ENCODE data around the gene GCSAM.
"Not testable (repeated sequence)": the region's sequence is repeated elsewhere in the genome, so short reads cannot be mapped to it uniquely, and the experiment has no call there.

Gene GCSAM

DNA sequence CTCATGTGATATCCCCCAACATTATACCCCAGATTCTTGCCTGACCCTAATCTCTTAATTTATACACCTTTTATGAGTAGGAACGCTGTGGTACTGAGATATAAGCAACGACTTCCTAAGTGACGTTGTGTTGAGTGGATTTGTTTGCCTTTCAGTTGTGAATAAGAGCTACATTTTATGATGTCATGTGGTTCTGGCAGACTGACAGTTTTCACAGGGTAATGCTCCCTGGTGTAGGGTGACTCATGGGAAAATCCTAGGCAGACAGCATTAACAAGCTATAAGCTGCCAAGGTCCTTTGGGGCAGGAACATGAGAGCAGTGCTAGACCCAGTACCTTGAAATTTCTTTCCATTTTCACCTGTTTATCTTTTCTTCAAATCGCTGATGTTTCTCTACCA lies 35.7 kb downstream of the GCSAM start:
- no peak for DNase-seq

DNA sequence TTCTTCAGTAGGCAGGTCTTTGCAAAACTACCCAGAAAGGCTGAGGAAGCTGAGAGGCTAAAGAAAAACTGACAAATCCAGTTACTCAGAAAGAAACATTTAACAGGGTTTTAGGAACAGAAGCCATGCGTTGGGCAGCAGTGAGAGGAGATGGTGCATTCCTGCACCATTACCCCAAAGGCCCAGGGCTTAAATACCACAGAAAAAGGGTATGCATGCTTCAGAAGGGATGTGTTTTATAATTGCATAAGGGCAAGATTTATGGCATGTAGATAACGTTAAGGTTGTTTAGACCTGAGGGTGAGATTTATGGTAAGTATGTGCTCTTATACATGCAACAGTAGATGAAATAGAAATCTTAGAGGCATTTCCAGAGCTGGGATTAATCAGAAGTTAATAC lies 36.9 kb downstream of the GCSAM start:
- DNase-seq = no peak

DNA sequence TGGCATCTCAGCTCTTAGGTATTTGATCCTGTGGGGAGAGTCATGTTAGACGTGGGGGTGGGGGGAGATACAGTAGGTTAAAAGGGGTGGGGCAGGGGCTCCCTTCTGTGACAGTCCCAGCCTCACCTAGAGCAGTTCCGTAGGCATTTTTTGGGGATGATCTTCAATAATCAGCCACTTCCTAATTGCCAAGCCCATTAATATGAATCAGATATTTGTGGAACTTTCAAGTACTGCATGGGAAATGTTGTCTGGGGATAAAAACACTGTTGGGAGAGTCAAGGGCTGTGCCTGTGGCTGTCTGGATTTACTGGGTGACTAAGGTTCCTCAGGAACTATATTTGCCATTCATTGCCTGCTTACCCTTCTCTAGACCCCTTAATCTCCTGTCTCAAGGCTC lies 37.3 kb downstream of the GCSAM start:
- DNase-seq = no peak

DNA sequence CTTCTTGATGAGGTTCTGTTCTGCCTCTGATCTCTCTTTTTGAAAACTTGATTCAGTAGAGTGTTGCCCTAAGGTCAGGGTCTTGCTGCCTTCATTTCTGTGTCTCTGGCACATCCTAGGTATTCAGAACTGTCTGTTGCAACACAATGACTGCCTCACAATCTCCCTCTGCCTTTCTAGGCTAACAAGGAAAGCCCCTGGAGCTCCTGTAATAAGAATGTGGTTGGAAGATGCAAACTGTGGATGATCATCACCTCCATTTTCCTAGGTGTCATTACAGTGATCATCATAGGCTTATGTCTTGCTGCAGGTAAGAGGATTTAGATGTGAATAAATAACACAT lies 39.9 kb downstream of the GCSAM start:
- DNase-seq = no peak

DNA sequence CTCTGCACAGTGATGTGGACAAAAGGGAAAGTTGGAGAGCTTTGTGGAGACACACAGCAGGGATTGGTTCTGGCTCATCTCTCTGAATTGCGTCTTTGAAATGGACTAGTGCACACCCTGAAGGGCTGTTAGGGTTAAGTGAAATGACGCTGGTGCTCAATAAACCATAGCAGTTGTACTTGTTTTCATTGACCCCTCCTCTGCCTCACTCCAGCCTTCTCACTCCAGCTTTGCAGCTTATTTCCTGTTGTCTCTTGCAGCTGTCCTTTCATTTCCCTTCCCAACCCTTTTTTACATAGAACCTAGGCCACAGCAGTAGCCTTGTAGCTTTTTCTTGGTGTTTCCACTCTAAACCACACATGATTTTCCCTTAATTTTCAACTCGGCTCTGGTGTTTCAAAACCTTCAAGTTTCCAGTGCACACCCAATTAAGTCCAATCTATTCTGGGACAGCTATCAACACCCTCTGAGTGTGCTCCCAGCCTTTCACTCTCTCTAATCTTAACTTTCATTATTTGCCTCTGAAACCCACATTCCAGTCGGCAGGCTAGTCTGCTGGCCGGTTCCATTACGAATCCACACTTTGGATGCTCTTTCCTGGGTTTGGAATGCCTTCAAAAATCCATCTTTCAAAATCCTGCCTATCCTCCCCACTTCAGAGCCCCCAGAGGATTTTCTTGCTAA lies 40.4 kb downstream of the GCSAM start:
- DNase-seq = no peak

DNA sequence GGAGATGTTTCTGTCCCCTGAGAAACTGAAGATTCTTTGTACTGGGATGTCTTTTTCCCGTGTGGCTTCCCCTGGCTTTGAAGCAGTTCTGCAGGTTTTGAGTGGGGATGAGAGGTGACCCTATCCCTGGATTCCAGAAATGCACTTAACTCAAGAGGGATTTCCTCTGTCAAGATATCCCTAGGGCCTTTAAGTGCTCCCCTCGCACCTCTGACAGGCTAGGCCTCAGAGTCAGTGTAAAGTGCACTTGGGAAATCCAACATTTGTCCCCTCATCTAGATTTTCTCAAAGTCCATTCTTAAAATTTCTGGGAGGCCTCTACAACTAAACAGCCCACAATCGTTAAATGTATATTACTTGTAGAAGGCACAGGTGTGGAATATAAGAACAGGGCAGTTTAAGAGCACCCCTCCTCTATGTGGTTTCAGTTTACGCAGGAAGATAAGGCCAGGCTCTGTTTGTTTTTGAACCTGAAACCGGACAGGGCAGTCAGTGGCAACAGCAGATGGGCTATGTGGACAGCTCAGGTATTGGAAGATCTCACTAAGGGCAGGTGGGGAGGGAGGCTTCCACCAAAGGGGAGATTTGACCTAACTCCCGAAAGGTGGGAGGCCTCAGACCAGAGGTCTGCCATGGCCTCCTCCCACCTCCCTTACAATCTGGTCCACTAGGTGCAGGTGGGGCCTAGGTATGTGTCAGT lies 42.0 kb downstream of the GCSAM start:
- DNase-seq = no peak

DNA sequence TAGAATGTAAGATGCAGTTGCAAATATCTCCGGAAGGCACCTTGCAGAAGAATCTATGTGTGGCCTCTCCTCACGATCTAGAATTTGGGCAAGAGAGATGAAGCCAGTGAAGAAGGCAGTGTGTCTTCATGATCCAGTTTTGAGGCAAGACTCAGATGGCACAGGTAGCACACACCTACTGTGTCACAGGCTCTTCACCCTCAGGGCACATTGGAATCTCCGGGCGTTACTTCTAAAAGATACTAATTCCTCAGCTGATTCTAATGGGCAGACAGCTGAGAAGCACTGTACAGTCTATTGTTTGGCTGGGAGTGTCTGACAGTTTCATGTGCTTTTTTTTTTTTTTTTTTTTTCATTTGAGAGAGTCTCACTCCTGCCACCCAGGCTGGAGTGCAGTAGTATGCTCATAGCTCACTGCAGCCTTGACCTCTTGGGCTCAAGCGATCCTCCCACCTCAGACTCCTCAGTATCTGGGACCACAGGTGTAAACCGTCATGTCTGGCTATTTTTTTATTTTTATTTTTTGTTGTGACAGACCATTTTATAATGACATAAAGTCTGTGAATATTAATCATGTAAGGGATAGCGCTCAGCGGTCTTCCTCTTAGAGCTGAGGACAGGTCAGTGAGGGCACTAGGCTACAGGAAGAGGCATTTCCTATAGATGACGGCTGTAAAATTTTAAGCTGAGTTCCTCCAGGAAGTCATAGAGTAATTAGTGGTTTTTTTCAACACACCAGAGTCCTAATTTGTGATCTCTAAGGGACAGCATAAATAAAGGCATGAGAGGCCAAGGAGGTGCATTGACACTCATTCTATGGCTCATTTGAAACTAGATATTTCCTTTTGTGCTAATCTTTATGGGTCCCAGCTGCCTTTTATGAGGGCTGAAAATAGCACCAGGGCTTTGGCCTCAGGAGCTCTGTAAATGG lies 42.8 kb downstream of the GCSAM start:
- DNase-seq = no peak

GRCh38 chr3:112088944-112089343 lies 44.1 kb downstream of the GCSAM start:
- no peak for DNase-seq

GRCh38 chr3:112087746-112088145 lies 45.3 kb downstream of the GCSAM start:
- DNase-seq = no peak

GRCh38 chr3:112086875-112087524 lies 46.0 kb downstream of the GCSAM start:
- no peak for DNase-seq

DNA sequence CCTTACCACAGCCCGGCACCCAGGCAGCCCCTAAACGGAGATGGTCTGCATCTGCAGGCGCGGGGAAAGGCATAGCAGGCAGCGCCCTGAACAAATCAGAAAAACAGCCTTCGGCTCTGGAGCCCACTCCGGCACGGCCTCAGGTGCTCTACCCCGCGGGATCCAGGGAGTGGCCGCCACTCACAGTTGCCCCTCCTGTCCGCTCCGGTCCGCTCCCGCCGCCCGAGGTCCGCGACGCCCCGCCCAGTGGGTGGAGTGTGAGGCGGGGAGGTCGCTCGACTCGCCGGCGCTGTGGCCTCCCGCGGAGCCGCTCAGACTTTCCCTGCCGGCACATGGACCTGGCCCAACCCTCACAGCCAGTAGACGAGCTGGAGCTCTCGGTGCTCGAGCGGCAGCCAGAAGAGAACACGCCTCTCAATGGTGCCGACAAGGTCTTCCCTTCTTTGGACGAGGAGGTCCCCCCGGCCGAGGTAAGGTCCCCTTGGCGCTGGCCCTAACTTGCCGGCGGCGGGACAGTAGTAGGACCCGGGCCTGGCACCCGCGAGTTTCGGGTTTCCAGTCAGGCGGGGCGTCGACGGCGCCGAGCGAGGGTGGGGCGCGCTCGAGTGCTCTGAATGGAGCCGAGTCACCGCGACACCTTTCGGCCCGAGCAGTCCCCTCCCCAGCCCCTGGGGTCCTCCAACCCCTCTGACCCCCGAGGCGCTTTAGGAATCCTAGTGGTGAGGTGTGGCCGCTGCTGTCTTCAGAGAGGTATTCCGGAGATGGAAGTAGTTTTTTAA lies 46.8 kb downstream of the GCSAM start, which contains the start of gene C3orf52:
TSS of gene C3orf52 (plus strand) at position 314 of the 779 bp plus-strand sequence. CDS start at position 333, 19 bp downstream.
- DNase-seq = peak in 10 of 14 donors; percentile 5 to 53 (median 16)

DNA sequence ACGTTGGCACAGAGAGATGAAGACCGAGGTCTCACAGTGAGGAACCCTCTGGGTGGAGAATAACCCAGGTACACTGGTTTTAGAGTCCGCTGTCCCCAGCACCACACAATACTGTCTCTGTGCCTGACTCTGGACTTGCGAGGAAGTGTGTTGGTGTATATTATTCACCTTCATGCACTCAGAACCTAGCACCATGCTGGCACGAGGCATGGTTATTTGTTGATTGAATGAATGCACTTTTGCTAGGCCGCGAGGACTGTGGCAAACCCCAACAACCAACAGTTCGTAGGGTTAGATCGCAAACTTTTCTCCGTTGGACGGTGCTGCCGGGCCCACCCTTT lies 47.3 kb downstream of the GCSAM start:
- DNase-seq = no peak

DNA sequence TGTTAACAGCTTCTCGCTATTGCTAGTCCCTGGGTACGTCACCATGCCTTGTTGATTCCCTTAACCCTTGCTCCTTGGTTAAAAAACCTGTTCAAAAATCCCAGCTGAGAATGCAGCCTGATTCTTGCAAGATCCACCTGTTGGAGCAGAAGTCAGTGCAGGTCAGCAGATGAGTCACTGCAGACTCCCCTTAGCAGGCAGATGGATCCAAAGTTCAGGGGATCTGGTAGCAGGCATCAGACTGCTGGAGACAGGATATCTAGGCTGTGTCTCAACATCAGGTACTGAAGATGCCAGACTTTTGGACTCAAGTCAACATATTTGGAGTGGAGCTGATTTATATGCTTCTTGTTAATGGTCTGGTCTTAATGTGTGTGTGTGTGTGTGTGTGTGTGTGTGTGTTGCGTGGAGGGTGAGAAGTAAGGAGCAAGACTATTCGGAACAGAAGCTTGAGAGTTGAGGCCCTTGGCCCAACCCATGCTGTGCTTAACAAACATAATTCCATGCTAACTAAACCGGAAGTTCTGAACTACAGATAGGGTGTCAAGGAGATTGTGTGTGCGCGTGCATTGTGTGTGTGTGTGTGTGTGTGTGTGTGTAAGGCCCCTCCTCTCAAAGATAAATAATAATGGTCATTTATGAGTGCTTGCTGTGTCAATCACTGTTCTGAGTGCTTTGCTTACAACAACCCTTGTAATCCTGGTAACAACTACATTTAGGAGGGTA lies 47.9 kb downstream of the GCSAM start:
- DNase-seq = no peak

- DNase-seq = no peak
Measured at GRCh38 chr3:112083239-112083638, 49.8 kb downstream of the GCSAM start.

- DNase-seq = no peak
Measured at GRCh38 chr3:112078125-112079083, 54.6 kb downstream of the GCSAM start.

GRCh38 chr3:112074616-112075497 lies 58.2 kb downstream of the GCSAM start:
- no peak for DNase-seq

DNA sequence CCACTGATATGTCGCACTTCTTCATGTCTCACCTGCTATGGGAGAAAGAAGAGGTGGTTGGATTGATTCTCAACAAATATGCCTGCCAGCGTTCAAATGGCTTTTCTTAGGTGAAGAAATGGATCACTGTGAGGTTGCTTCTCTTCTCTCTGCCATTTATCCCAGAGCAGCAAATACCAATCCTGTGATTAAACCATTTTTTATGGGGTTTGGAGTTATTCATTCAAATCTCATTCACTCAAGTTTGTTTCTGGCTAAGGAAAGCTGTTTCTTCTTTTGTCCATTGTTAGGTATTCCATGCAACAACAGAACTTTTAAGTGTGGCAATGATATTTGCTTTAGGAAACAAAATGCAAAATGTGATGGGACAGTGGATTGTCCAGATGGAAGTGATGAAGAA lies 59.0 kb downstream of the GCSAM start:
- no peak for DNase-seq

DNA sequence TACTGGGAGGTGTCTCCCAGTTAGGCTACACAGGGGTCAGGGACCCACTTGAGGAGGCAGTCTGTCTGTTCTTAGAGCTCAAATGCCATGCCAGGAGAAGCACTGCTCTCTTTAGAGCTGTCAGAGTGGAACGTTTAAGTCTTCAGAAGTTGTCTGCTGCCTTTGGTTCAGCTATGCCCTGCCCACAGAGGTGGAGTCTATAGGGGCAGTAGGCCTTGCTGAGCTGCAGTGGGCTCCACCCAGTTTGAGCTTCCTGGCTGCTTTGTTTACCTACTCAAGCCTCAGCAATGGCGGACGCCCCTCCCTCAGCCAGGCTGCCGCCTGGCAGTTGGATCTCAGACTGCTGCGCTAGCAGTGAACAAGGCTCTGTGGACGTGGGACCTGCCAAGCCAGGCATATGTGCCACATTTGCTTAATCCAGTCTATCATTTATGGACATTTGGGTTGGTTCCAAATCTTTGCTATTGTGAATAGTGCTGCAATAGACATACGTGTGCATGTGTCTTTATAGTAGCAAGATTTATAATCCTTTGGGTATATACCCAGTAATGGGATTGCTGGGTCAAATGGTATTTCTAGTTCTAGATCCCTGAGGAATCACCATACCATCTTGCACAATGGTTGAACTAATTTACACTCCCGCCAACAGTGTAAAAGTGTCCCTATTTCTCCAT lies 60.5 kb downstream of the GCSAM start:
- DNase-seq = not testable (repeated sequence)

Data from C1 segment of cervical spinal cord (tissue), 14 donors.